ENCODE results near the gene PSMG1.
"Not testable (repeated sequence)": the region's sequence is repeated elsewhere in the genome, so short reads cannot be mapped to it uniquely, and the experiment has no call there.

The PSMG1 gene

GRCh38 chr21:39142972-39143371 is 40.3 kb downstream of the PSMG1 start:
- WGBS, 2 experiments = 94% methylated on average over 3 of the region's 3 CpGs
- Histone ChIP-seq H3K4me3 (ENCODE audit: insufficient read depth, low read depth, low read length) (no peak overlapping the region), H3K27me3 (ENCODE audit: control insufficient read depth, insufficient read depth, low read length, poor library complexity, severe bottlenecking) (no peaks in the 10 kb centered on the region), H3K27ac (ENCODE audit: insufficient read depth, low read depth, low read length, poor library complexity, severe bottlenecking) (no peak overlapping the region), H3K36me3 (ENCODE audit: control insufficient read depth, insufficient read depth, low read length) (no peaks in the 10 kb centered on the region), H3K4me1 (ENCODE audit: control insufficient read depth, insufficient read depth, low read length) (no peaks in the 10 kb centered on the region), H3K9me3 (ENCODE audit: control insufficient read depth, low read length) (no peaks in the 10 kb centered on the region)

- 93 to 95% methylated on average over 3 of the region's 3 CpGs for WGBS, 2 experiments
- no peak overlapping the region for H3K4me3 ChIP-seq (ENCODE audit: insufficient read depth, low read depth, low read length)
- H3K4me1 ChIP-seq (ENCODE audit: control insufficient read depth, insufficient read depth, low read length) = peaks cover 8% of the 10 kb centered on the region
- no peaks in the 10 kb centered on the region for H3K9me3 ChIP-seq (ENCODE audit: control insufficient read depth, low read length)
- no peak overlapping the region for H3K27ac ChIP-seq (ENCODE audit: insufficient read depth, low read depth, low read length, poor library complexity, severe bottlenecking)
- no peaks in the 10 kb centered on the region for H3K27me3 ChIP-seq (ENCODE audit: control insufficient read depth, insufficient read depth, low read length, poor library complexity, severe bottlenecking)
- H3K36me3 ChIP-seq (ENCODE audit: control insufficient read depth, insufficient read depth, low read length) = no peaks in the 10 kb centered on the region
Observed at GRCh38 chr21:39141502-39141901, 41.7 kb downstream of the PSMG1 start.

GRCh38 chr21:39137248-39138178 is 45.7 kb downstream of the PSMG1 start:
- Histone ChIP-seq H3K36me3 (ENCODE audit: control insufficient read depth, insufficient read depth, low read length) (no peaks in the 10 kb centered on the region), H3K9me3 (ENCODE audit: control insufficient read depth, low read length) (no peaks in the 10 kb centered on the region), H3K27ac (ENCODE audit: insufficient read depth, low read depth, low read length, poor library complexity, severe bottlenecking) (peak overlapping the region; percentile 11), H3K27me3 (ENCODE audit: control insufficient read depth, insufficient read depth, low read length, poor library complexity, severe bottlenecking) (no peaks in the 10 kb centered on the region), H3K4me3 (ENCODE audit: insufficient read depth, low read depth, low read length) (no peak overlapping the region), H3K4me1 (ENCODE audit: control insufficient read depth, insufficient read depth, low read length) (peaks cover 8% of the 10 kb centered on the region)
- WGBS, 2 experiments = 62 to 65% methylated on average over 14 of the region's 14 CpGs

- no peaks in the 10 kb centered on the region for H3K36me3 ChIP-seq (ENCODE audit: control insufficient read depth, insufficient read depth, low read length)
- H3K9me3 ChIP-seq (ENCODE audit: control insufficient read depth, low read length) = no peaks in the 10 kb centered on the region
- H3K4me1 ChIP-seq (ENCODE audit: control insufficient read depth, insufficient read depth, low read length) = peaks cover 8% of the 10 kb centered on the region
- H3K4me3 ChIP-seq (ENCODE audit: insufficient read depth, low read depth, low read length) = no peak overlapping the region
- WGBS, 2 experiments = 95% methylated on average over 5 of the region's 5 CpGs
- H3K27me3 ChIP-seq (ENCODE audit: control insufficient read depth, insufficient read depth, low read length, poor library complexity, severe bottlenecking) = no peaks in the 10 kb centered on the region
- H3K27ac ChIP-seq (ENCODE audit: insufficient read depth, low read depth, low read length, poor library complexity, severe bottlenecking) = no peak overlapping the region
Observed at GRCh38 chr21:39136711-39137110, 46.5 kb downstream of the PSMG1 start.

GRCh38 chr21:39136138-39136537 is 47.1 kb downstream of the PSMG1 start:
- not testable (repeated sequence) for H3K4me3 ChIP-seq (ENCODE audit: insufficient read depth, low read depth, low read length); H3K27me3 ChIP-seq (ENCODE audit: control insufficient read depth, insufficient read depth, low read length, poor library complexity, severe bottlenecking); H3K9me3 ChIP-seq (ENCODE audit: control insufficient read depth, low read length); H3K36me3 ChIP-seq (ENCODE audit: control insufficient read depth, insufficient read depth, low read length); H3K4me1 ChIP-seq (ENCODE audit: control insufficient read depth, insufficient read depth, low read length); H3K27ac ChIP-seq (ENCODE audit: insufficient read depth, low read depth, low read length, poor library complexity, severe bottlenecking)
- WGBS, 2 experiments = 89 to 95% methylated on average over 7 of the region's 8 CpGs

GRCh38 chr21:39134288-39134810 is 48.9 kb downstream of the PSMG1 start:
- 85 to 89% methylated on average over 15 of the region's 15 CpGs for WGBS, 2 experiments
- Histone ChIP-seq H3K9me3 (ENCODE audit: control insufficient read depth, low read length) (no peaks in the 10 kb centered on the region), H3K4me1 (ENCODE audit: control insufficient read depth, insufficient read depth, low read length) (peaks cover 8% of the 10 kb centered on the region), H3K27me3 (ENCODE audit: control insufficient read depth, insufficient read depth, low read length, poor library complexity, severe bottlenecking) (no peaks in the 10 kb centered on the region), H3K36me3 (ENCODE audit: control insufficient read depth, insufficient read depth, low read length) (no peaks in the 10 kb centered on the region), H3K27ac (ENCODE audit: insufficient read depth, low read depth, low read length, poor library complexity, severe bottlenecking) (no peak overlapping the region), H3K4me3 (ENCODE audit: insufficient read depth, low read depth, low read length) (no peak overlapping the region)

GRCh38 chr21:39132248-39132647 is 51.0 kb downstream of the PSMG1 start:
- 90 to 93% methylated on average over 3 of the region's 3 CpGs for WGBS, 2 experiments

GRCh38 chr21:39131791-39132190 is 51.5 kb downstream of the PSMG1 start:
- 71% methylated on average over 1 of the region's 1 CpG; no CpG with 5 or more reads in 1 of the 2 experiments for WGBS, 2 experiments
- H3K4me1 ChIP-seq (ENCODE audit: control insufficient read depth, insufficient read depth, low read length) = no peaks in the 10 kb centered on the region
- H3K36me3 ChIP-seq (ENCODE audit: control insufficient read depth, insufficient read depth, low read length) = no peaks in the 10 kb centered on the region
- H3K27ac ChIP-seq (ENCODE audit: insufficient read depth, low read depth, low read length, poor library complexity, severe bottlenecking) = no peak overlapping the region
- no peak overlapping the region for H3K4me3 ChIP-seq (ENCODE audit: insufficient read depth, low read depth, low read length)
- H3K9me3 ChIP-seq (ENCODE audit: control insufficient read depth, low read length) = no peaks in the 10 kb centered on the region
- no peaks in the 10 kb centered on the region for H3K27me3 ChIP-seq (ENCODE audit: control insufficient read depth, insufficient read depth, low read length, poor library complexity, severe bottlenecking)

More at GRCh38 chr21:39132248-39132647, 51.0 kb downstream of the PSMG1 start:
- H3K4me3 ChIP-seq (ENCODE audit: insufficient read depth, low read depth, low read length) = no peak overlapping the region
- H3K27ac ChIP-seq (ENCODE audit: insufficient read depth, low read depth, low read length, poor library complexity, severe bottlenecking) = no peak overlapping the region
- H3K4me1 ChIP-seq (ENCODE audit: control insufficient read depth, insufficient read depth, low read length) = peaks cover 3% of the 10 kb centered on the region
- H3K27me3 ChIP-seq (ENCODE audit: control insufficient read depth, insufficient read depth, low read length, poor library complexity, severe bottlenecking) = no peaks in the 10 kb centered on the region
- H3K36me3 ChIP-seq (ENCODE audit: control insufficient read depth, insufficient read depth, low read length) = no peaks in the 10 kb centered on the region
- no peaks in the 10 kb centered on the region for H3K9me3 ChIP-seq (ENCODE audit: control insufficient read depth, low read length)

- Histone ChIP-seq H3K36me3 (ENCODE audit: control insufficient read depth, insufficient read depth, low read length) (no peaks in the 10 kb centered on the region), H3K9me3 (ENCODE audit: control insufficient read depth, low read length) (no peaks in the 10 kb centered on the region), H3K4me3 (ENCODE audit: insufficient read depth, low read depth, low read length) (no peak overlapping the region), H3K27ac (ENCODE audit: insufficient read depth, low read depth, low read length, poor library complexity, severe bottlenecking) (no peak overlapping the region), H3K27me3 (ENCODE audit: control insufficient read depth, insufficient read depth, low read length, poor library complexity, severe bottlenecking) (no peaks in the 10 kb centered on the region), H3K4me1 (ENCODE audit: control insufficient read depth, insufficient read depth, low read length) (no peaks in the 10 kb centered on the region)
- 74 to 81% methylated on average over 8 of the region's 8 CpGs for WGBS, 2 experiments
Observed at GRCh38 chr21:39127506-39127905, 55.7 kb downstream of the PSMG1 start.

- Histone ChIP-seq H3K9me3 (ENCODE audit: control insufficient read depth, low read length) (no peaks in the 10 kb centered on the region), H3K36me3 (ENCODE audit: control insufficient read depth, insufficient read depth, low read length) (no peaks in the 10 kb centered on the region), H3K27ac (ENCODE audit: insufficient read depth, low read depth, low read length, poor library complexity, severe bottlenecking) (no peak overlapping the region), H3K4me1 (ENCODE audit: control insufficient read depth, insufficient read depth, low read length) (no peaks in the 10 kb centered on the region), H3K4me3 (ENCODE audit: insufficient read depth, low read depth, low read length) (no peak overlapping the region), H3K27me3 (ENCODE audit: control insufficient read depth, insufficient read depth, low read length, poor library complexity, severe bottlenecking) (no peaks in the 10 kb centered on the region)
- 79 to 87% methylated on average over 4 of the region's 4 CpGs for WGBS, 2 experiments
Observed at GRCh38 chr21:39126486-39126806, 56.8 kb downstream of the PSMG1 start.

Measured in ectodermal cell (in vitro differentiated cells).